Activated CD8-positive, alpha-beta memory T cell treated with anti-CD3 and anti-CD28 coated beads, Interleukin-2, amount 50 U/mL, for 24 hours (primary cell): Measurements from ENCODE around the gene RAB17.
A peak's percentile ranks its signal among the peaks of the same experiment; 100 is the strongest.
"Not testable (repeated sequence)": the region's sequence is repeated elsewhere in the genome, so short reads cannot be mapped to it uniquely, and the experiment has no call there.

ENCODE experiments used
- DNase-seq: peaks from one replicate; pipeline ENCODE4 v3.0.0-alpha.2; 2020; ENCODE audit errors: extremely low read depth

The RAB17 gene

DNA sequence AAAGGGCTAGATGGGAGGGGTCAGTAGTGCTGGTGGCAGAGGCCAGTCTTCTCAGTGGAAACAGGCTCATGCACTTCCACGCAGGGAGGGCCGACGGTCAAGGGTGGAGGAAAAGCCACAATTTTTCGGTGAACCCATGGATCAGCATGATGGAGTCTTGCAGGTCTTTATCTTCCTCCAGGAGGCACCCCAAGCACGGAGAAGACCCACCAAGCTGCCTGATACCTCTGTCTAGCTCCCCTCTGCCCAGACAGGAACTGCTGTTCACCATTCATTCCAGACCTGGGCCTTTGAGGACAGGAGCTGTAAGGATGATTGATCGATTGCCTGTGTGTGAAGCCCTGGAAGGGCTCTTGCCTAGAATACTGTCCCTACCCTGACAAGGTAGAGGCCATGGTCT is 34.0 kb upstream of the RAB17 start:
- DNase-seq: no peak

DNA sequence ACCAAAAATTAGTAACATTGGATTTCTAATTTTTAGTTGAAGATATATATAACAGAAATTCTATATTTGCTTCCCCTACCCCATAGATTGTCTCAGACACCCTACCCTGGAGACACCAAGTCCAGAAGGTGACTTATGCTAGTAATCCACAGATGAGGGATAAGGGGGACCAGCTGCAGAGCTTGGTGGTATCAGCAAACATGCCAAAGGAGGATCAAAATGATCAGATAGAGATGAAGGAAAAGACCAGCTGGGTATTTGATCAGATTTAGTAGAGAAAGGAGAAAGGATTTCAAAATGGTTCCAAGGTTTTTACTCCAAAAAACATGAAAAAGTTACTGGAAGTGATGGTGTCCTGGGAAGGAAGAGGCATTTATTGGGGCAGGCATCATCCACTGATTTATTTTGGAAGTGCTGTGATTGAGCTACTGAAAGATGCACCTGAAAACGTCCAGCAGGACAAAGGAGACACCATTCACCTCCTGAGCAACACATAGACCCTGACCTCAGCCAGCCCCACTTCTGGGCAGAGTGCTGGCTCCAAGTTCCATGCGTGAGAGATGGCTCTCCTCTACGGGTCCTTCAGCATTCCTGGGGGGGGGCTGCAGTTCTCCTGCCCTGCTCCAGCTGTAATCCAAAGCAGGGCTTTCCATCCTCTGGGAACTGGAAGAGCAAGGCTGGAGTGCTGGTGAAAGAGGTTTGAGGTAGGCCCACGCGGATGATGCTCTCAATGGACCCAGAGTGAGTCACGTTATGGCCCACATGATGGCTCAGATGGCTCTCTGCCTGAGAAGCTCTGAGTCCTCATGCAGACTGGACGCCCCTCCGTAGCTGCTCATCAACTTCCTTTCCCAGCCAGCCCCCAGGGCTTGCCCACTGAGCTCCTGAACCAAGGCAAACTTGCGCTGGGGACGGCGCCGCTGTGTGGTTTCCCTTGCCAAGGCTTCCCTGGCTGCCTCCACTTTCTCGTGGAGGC is 33.2 kb upstream of the RAB17 start:
- DNase-seq: no peak

DNA sequence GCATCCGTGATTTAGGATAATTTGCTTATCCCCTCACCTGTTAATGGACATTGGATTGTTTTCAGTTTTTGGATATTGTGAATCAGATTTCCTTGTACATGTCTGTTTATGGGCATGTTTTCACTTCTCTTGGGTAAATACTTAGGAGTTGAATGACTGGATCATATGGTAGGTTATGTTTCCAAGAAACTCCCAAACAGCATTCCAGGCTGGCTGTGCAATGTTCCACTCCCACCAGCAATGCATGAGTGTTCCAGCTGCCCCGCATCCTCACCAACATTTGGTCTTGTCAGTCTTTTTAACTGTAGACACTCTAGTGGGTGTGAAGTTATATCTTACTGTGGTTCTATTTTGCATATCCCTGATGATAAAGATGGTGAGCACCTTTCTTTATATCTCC is 27.9 kb upstream of the RAB17 start:
- DNase-seq: no peak

DNA sequence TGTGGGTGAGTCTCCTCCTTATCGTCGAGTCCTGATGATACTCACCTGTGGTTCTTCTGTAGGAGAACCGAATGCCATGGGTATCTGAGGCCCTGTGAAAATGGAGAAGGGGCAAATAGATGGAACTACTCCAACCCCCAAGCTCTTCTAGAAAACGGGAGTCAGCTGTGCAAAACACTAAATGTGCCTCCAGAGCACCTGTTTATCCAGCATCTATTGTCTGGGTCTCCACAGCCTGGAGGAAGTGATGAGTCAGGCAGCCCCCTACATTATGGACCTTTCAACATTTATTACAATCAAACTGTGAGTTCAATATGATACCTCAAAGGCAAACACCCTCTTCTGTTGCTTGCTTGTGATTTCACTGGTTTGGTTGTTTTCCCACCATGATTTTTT is 27.1 kb upstream of the RAB17 start:
- no peak for DNase-seq

DNA sequence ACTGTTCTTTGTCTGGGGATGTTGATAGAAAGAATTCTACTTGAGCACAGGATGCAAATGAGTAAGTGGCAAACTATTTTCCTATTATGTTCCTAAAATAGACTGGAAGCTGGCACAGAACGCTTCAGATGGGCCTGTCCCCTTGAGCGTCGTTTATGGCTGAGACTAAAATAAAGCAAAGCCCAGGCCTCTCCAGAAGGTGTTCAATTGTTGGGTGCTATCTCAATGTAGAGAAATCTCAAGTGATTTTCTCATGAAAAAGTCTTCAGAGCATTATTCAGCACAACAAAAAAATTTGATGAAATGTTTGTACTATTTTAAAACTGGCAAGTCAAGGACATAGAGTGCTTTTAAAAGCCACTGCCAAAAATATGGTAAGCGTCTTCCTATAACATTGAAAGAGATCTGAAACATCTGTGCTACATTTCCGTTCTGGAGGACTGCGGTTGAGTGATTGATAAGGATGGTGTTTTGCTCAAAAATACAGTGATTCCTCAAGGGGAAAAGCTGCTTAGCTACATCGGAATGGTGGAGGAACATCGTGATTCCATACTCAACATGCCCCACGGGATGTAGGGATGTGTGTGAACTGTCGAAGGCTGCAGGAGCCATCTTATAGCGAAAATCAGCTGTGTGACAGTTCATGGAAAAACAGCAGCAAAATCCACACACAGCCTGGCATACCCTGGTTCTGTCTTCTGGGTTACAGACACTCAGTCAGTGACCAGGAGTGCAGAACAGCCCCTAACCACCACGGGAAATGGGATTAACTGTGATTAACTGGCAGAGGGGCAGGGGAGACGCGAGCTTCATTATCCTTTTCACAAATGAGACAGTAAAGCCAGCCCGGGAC is 26.4 kb upstream of the RAB17 start:
- DNase-seq: no peak

DNA sequence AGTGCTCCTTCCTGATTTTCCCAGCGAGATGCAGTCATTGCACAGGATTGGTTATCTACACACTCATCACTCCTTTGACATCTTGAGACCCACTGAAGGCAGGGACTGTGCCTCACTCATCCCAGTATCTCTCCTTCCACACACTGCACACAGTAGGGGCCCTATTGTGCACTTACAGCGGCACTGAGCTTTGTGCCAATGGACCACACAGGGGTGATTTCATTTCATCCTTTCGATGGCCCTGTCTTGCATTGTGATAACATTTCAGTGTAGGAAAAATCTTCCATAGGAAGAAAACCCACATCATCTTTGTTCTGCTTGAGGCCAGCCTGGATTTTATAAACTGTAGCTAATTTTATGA is 25.8 kb upstream of the RAB17 start:
- DNase-seq: no peak

DNA sequence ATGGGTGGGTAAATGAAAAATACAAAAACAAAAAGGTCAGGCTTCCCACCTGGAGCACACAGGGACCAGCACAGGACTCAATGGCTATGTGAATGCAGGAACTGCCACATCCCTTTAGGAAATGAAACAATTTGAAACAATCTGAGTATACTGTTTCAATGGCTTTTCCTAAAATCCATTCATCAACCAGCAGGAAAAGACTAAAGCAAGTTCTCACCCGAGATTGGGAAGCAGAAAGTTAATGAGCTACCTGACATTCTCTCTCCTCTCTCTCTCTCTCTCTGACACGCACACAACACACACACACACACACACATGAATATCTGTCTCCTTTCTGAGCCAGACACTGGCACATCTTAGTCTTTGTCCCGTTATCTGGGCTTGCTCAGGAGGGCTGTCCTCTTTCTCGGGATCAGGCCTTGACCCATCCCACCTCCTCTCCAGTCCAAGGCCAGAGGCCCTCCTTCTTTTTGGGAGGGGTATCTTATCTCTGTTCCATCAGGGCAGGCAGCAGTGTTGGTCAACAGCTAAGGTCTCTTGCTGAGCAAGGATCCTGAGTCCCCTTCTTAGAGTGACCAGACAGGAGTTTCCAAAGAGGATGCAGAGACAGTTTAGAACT is 25.2 kb upstream of the RAB17 start:
- no peak for DNase-seq

DNA sequence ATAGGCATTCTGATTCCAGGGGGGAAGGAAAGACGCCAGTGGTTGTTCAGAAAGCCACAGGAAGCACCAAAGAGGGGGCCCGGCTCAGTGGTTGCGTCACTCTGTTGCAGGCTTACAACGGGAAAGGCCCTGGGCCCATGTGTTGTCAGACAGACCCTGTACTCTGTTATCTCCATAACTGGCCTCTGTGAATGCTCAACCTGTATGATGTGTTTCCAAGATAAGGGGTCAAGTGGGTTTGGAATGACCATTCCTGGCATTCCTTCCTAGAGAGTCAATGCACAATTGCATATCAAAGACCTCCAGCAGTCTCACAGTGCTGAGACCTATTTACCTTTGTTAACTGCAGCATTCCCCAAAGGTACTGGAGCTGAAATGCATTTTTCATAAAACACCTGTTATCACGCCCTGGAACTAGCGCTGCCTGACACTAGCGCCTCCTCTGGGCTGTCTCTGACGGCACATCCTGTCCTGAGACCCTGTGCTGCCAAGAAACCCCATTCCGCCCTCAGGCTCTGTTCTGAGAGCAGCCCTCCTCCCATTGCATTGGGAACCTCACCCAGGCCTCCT is 23.7 kb upstream of the RAB17 start:
- DNase-seq: no peak

DNA sequence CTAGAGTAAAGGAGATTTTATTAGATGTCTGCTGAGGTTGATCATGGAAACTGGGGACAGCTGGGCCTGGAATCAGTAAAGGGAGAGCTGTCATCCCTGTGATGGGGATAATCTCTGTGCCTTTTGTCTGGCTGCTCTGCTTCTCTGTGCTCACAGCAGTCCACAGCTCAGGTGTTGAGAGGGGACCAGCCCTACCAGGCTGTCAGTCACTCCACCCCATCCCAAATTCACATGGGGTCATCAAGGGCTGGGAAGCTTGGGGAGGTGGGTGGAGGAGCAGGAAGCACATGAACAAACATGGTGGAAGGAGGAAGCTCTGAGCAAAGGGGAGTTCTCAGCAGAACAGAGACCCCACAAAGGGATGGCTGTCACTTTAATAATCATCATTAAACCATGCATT is 23.1 kb upstream of the RAB17 start:
- DNase-seq: no peak

DNA sequence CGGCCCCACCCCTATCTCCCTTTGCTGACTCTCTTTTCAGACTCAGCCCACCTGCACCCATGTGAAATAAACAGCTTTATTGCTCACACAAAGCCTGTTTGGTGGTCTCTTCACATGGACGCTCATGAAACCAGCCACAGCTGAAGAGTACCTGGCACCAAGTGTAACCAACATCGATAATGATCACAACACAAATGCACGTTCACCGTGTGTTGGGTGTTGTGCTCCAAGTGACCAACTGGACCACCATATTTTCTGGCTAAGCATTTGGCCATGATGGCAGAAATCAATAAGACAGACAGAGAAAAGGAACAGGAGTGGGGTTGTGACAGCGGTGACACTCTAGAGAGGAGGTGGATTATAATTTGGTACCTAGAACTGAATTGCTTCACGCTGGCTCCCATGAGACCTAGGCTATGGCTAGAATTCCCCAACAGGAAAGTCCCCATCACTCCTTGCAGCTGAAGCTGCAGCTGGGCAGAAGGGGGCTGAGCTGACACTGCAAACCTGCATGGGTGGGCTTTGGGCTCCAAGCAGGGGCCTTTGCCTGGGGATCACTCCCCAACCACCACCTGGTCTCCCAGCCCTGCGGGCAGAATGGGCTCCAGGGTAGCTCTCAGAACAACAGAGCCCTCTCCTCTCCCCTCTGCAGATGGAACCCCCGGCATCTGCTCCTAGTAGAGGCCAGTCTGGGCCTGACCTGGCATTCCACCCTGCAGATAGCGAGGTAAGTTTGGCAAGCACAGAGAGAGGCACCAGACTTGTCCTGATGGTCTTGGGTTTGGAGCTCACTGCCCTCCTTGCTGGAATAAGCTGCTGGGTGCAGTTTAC is 22.2 kb upstream of the RAB17 start:
- no peak for DNase-seq

DNA sequence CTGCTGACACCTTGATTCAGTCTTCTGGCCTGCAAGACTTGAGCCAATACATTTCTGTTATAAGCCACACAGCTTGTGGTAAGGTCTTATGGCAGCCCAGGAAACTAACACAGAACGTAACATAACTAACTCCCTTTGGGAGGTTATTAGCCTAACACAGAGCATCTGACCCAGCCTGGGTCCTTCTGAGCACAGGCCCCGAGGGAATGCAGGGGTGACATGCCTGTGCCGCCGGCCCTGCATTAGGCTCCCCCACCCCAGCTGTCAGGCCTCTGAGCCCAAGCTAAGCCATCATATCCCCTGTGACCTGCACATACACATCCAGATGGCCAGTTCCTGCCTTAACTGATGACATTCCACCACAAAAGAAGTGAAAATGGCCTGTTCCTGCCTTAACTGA is 16.0 kb upstream of the RAB17 start:
- DNase-seq: not testable (repeated sequence)

DNA sequence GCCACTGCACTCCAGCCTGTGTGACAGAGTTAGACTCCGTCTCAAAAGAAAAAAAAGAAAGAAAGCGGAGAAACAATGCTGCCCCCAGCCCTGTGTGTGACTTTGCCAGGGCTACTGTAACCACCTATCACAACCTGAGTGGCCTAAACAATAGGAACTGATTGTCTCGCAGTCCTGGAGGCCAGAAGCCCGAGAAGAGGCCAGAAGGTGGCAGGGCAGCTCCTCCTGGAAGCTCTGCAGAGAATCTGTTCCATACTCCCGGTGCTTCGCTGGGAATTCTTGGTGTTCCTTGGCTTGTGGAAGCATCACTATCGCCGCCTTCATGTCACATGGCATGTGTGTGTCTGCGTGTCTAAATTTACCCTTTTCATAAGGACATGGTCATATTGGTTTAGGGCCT is 14.4 kb upstream of the RAB17 start:
- DNase-seq: no peak

DNA sequence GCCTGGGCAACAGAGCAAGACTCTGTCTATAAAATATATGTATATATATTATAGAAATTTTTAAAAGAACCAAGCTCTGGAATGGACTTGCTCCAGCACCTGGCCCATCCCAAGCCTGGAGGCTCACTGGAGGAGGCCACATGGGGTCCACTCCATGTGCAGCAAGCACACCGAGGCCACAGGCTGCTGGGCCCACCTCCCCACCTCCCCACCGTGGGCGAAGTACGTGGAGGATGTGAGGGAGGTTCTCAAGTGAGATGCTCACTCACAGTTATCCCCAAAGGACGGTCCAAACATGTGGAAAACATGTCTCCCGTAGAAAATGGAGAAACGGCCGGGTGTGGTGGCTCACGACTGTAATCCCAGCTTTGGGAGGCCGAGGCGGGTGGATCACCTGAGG is 13.9 kb upstream of the RAB17 start:
- DNase-seq: no peak

DNA sequence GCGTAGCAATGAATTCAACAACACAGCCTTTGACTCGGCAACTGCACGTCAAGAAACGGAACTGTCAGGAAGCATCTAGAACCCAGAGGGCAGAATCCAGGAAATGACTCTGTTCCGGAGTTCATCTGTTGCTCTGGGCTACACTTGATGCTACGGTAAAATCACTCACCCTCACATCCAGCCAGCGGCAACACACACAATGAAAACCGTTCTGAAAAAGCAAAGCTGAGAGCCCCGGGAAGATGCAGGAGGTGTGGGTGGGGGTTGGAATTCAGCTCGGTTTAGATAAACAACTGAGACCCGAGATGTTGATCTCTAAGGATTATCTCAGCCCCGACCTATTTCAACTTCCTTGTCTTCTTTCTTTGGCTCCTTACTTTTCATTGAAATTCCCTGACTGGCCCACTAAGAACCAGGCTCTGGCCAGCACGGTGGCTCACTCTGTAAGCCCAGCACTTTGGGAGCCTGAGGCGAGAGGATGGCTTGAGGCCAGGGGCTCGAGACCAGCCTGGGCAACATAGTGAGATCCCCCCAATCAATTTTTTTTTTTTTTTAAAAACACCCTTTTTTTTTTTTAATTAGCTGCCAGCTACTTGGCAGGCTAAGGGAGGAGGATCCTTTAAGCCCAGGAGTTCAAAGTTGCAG is 13.3 kb upstream of the RAB17 start:
- peak; percentile 18 for DNase-seq

DNA sequence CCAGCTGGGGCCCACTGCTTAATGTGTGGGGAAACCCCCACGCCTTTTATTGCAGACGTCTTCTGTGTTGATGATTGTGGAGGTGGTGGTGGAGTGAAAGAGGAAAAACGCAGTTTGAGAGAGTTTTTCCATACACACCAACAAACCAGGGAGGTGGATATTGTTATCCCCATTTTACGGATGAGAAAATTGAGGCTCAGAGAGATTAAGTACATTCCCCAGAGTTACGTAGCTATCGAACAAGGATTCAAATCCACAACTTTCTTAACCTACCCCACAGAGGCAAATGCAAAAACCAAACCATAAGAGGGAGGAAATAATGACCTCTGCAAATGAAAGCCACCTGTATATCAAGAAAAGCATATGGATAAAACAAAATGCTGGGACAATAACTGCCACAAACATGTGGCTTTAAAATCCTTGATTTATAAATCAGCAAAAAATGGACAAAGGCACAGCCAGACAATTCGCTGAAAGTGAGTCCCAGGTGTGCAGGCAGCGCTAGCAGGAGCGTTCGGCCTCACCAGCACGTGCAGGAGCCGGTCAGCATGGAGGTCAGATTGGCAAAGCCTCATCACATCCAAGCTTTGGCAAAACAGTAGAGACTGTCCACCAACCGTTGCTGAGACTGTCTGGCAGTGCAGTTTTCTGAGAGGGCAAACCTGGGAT is 12.6 kb upstream of the RAB17 start:
- DNase-seq: no peak

DNA sequence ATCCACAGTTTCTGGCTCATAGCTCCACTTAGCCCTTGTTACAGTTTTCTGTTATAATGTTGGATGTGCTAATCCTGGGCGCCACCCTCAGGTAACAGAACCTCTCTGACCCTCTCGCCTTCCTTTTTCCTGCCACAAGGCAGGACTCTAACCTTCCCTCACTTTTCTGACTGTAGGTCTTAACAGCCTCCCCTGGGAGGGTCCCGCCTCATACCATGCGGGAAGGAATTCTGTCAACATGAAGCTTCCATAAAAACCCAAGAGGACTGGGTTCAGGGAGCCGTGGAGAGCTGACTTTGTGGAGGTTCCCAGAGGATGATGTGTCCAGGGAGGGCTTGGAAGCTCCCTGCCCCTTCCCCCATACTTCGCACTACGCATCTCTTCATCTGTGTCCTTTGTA is 11.9 kb upstream of the RAB17 start:
- DNase-seq: no peak

DNA sequence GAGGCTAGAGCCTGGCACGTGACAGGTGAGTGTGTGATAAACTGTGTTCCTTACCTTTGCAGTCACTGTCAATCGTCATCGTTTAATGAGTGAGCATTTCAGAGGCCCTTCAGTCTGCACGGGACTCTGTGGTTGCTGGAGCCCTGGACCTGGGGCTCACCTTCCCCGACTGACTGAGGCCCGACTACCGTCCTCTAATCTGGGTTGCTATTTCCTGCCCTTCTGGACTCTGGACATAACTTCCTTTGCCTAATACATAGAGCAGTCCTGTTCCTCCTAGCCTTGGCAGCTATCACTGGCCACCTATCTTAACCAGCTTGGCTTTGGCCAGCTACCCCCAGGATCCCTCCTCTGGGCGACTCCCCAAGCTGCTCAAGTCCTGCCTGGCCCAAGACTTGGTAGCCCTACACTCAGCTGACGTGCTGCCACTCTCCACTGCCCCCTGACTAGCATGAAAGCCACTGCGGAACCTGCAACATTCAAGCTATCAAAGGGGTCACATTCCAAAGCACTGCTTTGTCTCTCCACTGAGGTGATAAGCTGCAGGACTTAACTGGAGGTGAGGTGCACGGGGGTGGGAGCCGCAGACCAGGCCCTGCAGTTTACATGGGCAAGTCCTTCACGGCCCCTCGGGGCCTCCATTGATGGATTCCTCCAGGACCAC is 11.1 kb upstream of the RAB17 start:
- no peak for DNase-seq

DNA sequence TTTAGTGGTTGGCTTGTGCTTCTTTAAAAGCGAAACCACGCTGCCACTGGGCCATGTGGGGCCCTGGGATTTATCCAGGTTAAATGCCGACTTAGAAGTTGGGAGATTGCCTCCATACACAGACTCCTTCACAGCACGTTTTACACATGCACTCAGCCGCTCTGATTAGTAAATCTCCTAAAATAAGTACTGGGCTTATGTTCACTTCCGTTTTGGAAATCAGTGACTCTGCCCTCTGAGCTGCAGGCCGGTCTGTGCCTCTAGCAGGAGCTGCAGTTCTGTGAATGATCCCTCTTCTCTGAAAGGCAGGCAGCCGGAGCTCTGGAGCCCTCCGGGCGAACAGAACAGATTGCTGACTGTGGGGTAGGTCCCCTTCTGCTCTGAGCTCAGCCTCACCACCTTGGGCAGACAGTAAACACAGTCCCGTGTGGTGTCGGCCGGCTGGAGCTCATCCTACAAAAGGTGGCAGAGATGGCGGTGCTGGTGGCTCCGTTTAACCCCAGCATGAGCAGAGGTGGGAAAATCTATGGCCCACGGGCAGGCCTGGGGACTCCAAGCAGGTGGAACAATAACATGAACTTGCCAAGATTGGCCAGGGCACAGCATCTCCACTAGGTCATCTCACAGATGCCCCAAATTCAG is 9.8 kb upstream of the RAB17 start:
- no peak for DNase-seq

DNA sequence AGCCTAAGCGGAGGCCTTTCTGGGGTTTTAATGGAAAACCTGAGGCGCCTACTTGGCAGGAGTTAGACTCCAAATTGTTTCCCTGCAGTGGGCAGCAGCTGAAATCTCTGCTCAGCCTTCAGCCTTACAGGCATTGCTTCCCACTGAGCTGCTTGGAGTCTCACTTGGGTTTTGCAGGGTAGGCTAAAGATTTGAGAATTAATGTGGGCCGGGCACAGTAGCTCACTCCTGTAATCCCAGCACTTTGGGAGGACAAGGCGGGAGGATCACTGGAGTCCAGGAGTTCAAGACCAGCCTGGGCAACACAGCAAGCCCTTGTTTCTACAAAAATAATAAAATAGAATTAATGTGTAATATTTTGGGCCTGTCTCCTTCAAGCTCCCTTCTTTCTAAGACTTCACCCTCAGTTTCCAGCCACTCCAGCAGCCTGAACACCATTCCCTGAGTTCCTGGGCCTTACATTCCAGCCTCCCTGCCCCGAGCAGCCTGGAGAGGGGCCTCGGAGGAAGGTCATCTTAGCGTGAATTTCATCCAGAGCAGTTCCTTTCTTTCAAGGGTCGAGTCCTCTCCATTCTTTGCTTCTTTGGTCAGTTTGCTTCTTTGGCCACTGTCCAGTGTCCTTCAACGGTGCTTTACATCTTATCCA is 9.1 kb upstream of the RAB17 start:
- no peak for DNase-seq
